HG03135 (cell line): ENCODE results near the gene SEPSECS.
"Not testable (repeated sequence)": the region's sequence is repeated elsewhere in the genome, so short reads cannot be mapped to it uniquely, and the experiment has no call there.

Experiments
- ATAC-seq: cut with Tn5 transposase; IDR thresholded peaks from one replicate; pipeline ENCODE4 v1.9.1; 2021; ENCODE audit warnings: mild to moderate bottlenecking, moderate library complexity; ENCODE audit not compliant: unreplicated experiment

Gene SEPSECS

GRCh38 chr4:25088093-25088952 is 71.9 kb downstream of the SEPSECS start:
- no peak for ATAC-seq

- ATAC-seq, result no peak
These were observed 74.6 kb downstream of the SEPSECS start for GRCh38 chr4:25085671-25086070.

GRCh38 chr4:25083441-25083840 is 76.8 kb downstream of the SEPSECS start:
- not testable (repeated sequence) for ATAC-seq

- no peak for ATAC-seq
These were observed 78.3 kb downstream of the SEPSECS start for GRCh38 chr4:25081866-25082471.

GRCh38 chr4:25080571-25080970 is 79.7 kb downstream of the SEPSECS start:
- no peak for ATAC-seq

GRCh38 chr4:25078523-25078922 is 81.7 kb downstream of the SEPSECS start:
- no peak for ATAC-seq

GRCh38 chr4:25076625-25077398 is 83.4 kb downstream of the SEPSECS start:
- no peak for ATAC-seq

- no peak for ATAC-seq
These were observed 84.4 kb downstream of the SEPSECS start for GRCh38 chr4:25075851-25076250.

- no peak for ATAC-seq
These were observed 85.1 kb downstream of the SEPSECS start for GRCh38 chr4:25075129-25075528.

- ATAC-seq, result no peak
These were observed 89.7 kb downstream of the SEPSECS start for GRCh38 chr4:25070545-25070944.
